Right cardiac atrium (tissue), 5 donors: Measurements from ENCODE around the gene MRPL10. TPM values are rescaled to one million over a fixed set of nuclear protein-coding genes. Genes with fewer than 3 reads are reported as not detected.

Experiments used
- ATAC-seq, 2 donors: fragments of 200-7000 bp; cut with Tn5 transposase; one replicate each; pipeline versions ENCODE4 v1.8.0 to v1.9.1; 2020; ENCODE audit warnings: moderate library complexity in 2 of 2, mild to moderate bottlenecking in 1 of 2
- DNase-seq, 3 donors: peaks; one replicate each; pipeline ENCODE4 v3.0.0-alpha.2; 2020
- H3K27ac ChIP-seq: one replicate; pipeline ENCODE4 v1.5.1; 2013; ENCODE audit warnings: mild to moderate bottlenecking, low read length, control low read depth, moderate library complexity
- H3K27me3 ChIP-seq: one replicate; pipeline ENCODE4 v1.6.1; 2013; ENCODE audit not compliant: control insufficient read depth, insufficient read depth
- H3K4me1 ChIP-seq: one replicate; pipeline ENCODE4 v1.6.1; 2013; ENCODE audit warnings: low read length; ENCODE audit not compliant: control insufficient read depth, insufficient read depth
- H3K4me3 ChIP-seq: one replicate; pipeline ENCODE4 v1.5.1; 2013; ENCODE audit warnings: low read length, control low read depth
- H3K9me3 ChIP-seq: one replicate; pipeline ENCODE4 v1.6.1; 2013; ENCODE audit warnings: low read length; ENCODE audit not compliant: control insufficient read depth
- WGBS: extraction: QIAGEN DNeasy Blood & Tissue Kit; methylation state at CpG from one replicate; pipeline ENCODE4 v1.1.7; 2013; 5-methylcytosine and 5-hydroxymethylcytosine counted together
- intact Hi-C, 4 donors: fragments of 100-400 bp; cut with DNase I; formaldehyde crosslinking; loops; one replicate each; pipeline versions ENCODE4 v1.11.0 to v1.14.0; 2022 to 2023
- polyA plus RNA-seq: library from polyadenylated mRNA; stranded (reverse); fragments of 200-250 nt; gene quantifications from one replicate; pipeline ENCODE4 v1.2.3, GENCODE V29; 2013
- total RNA-seq, 4 donors: library from RNA; stranded (reverse); fragmentation: NEBNext Ultra II Directional; extraction: Animal tissue kit (Norgen Biotek cat#: 25700); gene quantifications; one replicate each; pipeline ENCODE4 v1.2.1, GENCODE V29; 2021
- donor health status: healthy with polysubstance abuse.
- donor health status: DM: no; HTN: yes; CAD: no.
- donor health status: DM: no; HTN: no; CAD: no.
- donor health status: DM: no; HTN: yes; CAD: no; lungs with severe emphysema.
- donor health status: DM: yes; HTN: yes; CAD: no.

Gene MRPL10
- total and polyA plus RNA-seq, 5 donors = 37.7 to 52.3 (median 47.5) TPM

DNA sequence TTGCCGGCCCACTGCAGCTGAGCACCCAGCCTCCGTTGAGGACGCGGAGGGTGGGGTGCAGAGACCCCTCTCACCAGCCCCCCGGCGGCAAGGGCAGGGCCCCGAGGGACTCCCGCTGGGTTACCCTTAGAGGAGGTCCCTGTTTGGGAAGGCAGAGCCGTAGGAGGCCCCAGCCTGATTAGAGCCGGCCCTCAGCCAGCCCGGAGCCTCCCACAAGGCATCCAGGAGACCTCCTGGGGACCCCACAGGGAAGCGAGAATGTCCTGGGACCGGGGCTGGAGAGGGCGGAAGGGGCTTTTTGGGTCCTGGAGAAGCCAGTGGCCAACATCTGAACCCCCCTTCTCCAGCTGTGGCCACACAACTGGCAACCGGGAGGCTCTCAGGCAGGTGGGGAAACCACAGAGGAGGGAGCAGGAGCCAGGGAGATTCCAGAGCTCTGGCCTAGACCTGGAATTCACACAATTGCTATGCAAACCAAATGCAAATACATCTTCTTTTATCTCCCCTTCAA lies 41.4 kb upstream of the MRPL10 start:
- H3K4me3 ChIP-seq = no peak overlapping the region
- intact Hi-C loops = no loop called here
- no peak for DNase-seq
- 32% methylated on average over 15 of the region's 15 CpGs for whole genome bisulfite sequencing
- H3K9me3 ChIP-seq = no peaks in the 10 kb centered on the region
- no peak overlapping the region for H3K27ac ChIP-seq
- H3K4me1 ChIP-seq = no peaks in the 10 kb centered on the region
- peak in 1 of 2 donors; percentile 31 for ATAC-seq
- no peaks in the 10 kb centered on the region for H3K27me3 ChIP-seq

DNA sequence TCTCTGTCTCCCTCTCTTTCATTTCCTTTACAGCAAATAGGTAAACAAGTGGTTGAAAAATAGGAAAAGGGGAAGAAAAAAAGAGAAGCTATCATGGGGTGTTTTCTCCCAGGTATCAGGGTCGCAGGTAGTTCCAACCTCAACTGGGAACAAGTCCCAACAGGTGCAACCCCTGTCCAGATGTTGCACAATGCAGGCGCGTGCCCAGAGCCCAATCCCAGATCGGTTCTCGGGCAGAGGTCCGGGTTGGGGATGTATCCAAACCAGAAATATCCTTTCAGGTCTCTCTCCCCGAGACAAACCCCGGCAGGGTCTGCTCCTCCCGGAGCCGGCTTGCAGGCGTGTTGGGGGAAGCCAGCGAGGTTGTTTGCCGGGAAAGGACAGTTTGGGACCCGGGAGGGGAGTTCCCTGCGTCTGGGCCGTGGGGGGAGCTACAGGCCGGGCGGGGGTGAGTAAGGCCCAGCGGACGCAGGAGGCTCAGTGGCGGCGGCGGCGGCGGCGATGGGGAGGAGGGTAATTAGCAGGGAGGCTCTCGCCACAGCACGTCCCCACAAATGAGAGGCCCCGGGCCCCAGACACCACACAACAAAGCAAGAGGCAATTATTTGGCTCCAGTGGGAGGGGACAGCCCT lies 40.8 kb upstream of the MRPL10 start:
- H3K27ac ChIP-seq = no peak overlapping the region
- DNase-seq (no peak), ATAC-seq (no peak)
- WGBS = 30% methylated on average over 29 of the region's 29 CpGs
- H3K4me1 ChIP-seq = no peaks in the 10 kb centered on the region
- intact Hi-C loops = no loop called here
- H3K9me3 ChIP-seq = no peaks in the 10 kb centered on the region
- no peak overlapping the region for H3K4me3 ChIP-seq
- H3K27me3 ChIP-seq = no peaks in the 10 kb centered on the region

DNA sequence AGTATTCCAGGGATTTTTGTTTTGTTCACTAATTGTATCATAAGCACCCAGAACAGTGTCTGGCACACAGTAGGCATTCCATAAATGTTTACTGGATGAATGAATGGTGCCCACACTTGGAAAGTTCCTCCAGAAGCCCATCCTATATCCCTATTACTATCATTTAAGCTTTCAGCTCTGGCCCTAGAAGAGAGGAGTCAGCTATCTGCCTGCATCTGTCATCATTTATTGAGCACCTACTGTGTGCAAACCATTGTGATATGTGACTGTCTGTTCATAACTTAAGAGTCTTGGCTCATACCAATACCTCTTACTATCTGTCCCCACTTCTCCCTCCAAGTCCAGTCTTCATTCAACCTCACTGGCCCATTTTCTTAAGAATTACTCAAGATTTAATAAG lies 39.7 kb upstream of the MRPL10 start:
- Histone ChIP-seq H3K27ac (no peak overlapping the region), H3K9me3 (no peaks in the 10 kb centered on the region), H3K27me3 (no peaks in the 10 kb centered on the region), H3K4me1 (no peaks in the 10 kb centered on the region), H3K4me3 (no peak overlapping the region)
- intact Hi-C loops = no loop called here
- DNase-seq (no peak), ATAC-seq (no peak)

DNA sequence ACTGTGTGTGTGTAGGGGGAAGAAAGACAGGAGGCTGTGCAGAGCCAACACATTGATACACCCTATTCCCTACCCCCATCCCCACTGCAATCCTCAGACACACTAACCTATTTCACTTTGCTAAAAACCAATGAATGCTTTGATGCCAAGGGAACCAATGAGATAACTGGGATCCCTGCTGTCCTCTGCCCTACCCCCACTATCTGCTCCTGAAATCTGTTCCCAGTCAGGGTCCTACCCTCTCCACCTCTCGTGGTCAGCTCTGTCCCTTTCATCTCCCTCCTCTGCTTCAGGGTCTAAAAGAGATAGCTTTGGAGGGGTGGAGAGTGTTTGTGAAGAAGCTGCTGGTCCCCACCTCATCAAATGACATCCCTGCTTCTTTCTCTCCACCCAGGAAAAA lies 38.7 kb upstream of the MRPL10 start:
- intact Hi-C loops = no loop called here
- no peaks in the 10 kb centered on the region for H3K27me3 ChIP-seq
- 35% methylated on average over 1 of the region's 1 CpG for WGBS

DNA sequence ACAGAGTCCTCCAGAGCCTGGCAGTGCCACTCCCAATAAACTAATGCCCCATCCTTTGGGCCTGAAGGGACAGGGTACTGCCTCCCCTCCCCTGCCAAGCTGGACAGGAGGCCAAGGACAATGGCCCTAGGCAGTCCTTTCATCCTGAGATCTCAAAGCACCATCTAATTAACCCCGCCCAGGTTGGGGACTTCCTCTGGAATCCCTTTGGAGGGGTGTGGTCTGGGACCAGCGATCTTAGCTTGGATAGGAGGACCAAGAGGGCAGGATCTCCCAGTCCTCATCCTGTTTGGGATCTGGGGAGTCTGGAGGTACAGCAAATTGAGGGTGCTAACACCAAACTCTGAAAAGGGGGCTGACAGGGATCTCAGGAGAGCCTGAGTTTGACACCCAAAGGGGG lies 37.8 kb upstream of the MRPL10 start:
- Histone ChIP-seq H3K4me1 (no peaks in the 10 kb centered on the region), H3K4me3 (no peak overlapping the region), H3K27ac (no peak overlapping the region), H3K27me3 (no peaks in the 10 kb centered on the region), H3K9me3 (no peaks in the 10 kb centered on the region)
- intact Hi-C loops = no loop called here
- 48% methylated on average over 2 of the region's 2 CpGs for WGBS
- DNase-seq = no peak
- ATAC-seq = no peak

More for the DNA sequence above, 38.7 kb upstream of the MRPL10 start:
- Histone ChIP-seq H3K4me3 (no peak overlapping the region), H3K4me1 (no peaks in the 10 kb centered on the region), H3K9me3 (no peaks in the 10 kb centered on the region), H3K27ac (no peak overlapping the region)
- no peak for ATAC-seq
- DNase-seq = no peak

DNA sequence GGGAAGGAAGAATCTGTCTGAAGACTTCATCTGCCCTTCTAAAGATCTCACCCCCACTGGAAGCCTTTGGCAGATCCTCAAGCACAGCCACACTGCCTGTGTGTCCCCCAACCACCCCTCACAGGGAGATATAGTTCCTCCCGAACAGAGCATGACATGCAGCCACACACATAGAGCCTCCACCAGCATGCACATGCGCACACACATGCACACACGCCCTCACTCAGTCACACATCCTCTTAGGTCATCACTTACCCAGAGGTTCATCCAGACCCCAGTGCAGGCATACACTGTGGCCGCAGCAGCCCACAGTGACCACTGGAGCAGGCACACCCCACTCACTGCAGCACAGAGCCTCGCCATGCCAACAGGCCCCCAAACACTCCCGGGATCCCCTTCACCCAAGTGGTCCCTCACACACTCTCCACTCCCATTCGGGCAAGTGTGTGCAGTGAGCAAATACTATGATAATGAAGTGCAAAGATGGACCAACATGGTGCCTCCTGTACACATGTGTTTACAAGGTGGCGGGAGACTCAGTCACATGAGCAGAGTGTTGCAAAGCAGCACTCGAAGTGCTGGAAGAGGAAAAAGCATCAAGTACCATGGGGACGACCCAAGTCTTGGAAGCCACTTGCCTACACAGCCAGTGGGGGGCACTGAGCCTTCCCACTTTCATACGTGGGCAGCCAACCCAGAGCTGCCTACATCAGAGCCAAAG lies 36.6 kb upstream of the MRPL10 start:
- H3K27ac ChIP-seq = no peak overlapping the region
- no peaks in the 10 kb centered on the region for H3K9me3 ChIP-seq
- H3K4me1 ChIP-seq = no peaks in the 10 kb centered on the region
- 82% methylated on average over 11 of the region's 11 CpGs for WGBS
- H3K27me3 ChIP-seq = no peaks in the 10 kb centered on the region
- DNase-seq (no peak), ATAC-seq (no peak)
- H3K4me3 ChIP-seq = no peak overlapping the region
- intact Hi-C loops = no loop called here

DNA sequence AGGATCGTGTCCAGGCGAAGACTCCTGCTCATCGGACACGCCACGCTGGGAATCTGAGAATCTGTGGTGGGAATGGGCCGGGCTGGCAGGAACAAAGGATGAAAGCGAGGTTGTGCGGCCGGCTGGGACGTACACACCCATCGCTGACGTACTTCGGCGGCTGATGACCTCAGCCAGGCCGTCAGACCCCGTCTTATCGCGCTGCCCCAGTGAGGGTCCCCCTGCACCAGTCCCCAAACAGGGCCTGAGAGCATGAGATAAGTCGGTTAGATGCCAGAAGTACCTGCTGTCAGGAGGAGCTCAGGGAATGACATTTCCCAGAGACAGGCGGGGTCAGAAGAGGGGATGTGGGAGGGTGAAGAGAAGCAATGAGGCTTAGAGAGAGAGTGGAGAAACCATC lies 35.6 kb upstream of the MRPL10 start:
- DNase-seq = peak in 1 of 3 donors; percentile 72

DNA sequence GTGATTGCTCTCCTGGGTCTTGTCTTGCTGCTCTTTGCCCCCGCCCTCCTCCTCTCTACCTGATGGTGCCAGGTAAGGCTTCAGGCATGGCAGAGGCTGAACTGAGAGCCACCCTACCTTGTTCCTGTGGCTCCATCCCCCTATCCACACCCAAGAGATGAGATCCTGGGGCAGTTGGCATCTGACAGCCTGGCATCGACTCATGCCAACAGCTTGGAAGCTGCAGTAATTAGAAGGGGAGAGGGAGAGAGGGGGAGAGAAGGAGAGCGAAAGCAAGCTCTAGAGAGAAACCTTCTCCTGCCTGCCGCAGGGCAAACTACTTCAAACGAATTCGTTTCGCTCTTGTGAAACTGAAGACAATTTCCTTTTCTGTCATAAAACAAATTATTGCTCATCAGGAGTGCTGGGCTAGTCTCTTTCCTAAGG lies 33.5 kb upstream of the MRPL10 start:
- no peaks in the 10 kb centered on the region for H3K27me3 ChIP-seq
- intact Hi-C loops = no loop called here
- no peaks in the 10 kb centered on the region for H3K4me1 ChIP-seq
- DNase-seq = no peak
- H3K4me3 ChIP-seq = no peak overlapping the region
- no peaks in the 10 kb centered on the region for H3K9me3 ChIP-seq
- no peak for ATAC-seq
- H3K27ac ChIP-seq = no peak overlapping the region
- 63% methylated on average over 7 of the region's 7 CpGs for WGBS

More for the DNA sequence above, 35.6 kb upstream of the MRPL10 start:
- Histone ChIP-seq H3K4me3 (no peak overlapping the region), H3K4me1 (no peaks in the 10 kb centered on the region), H3K9me3 (no peaks in the 10 kb centered on the region), H3K27ac (no peak overlapping the region), H3K27me3 (no peaks in the 10 kb centered on the region)
- intact Hi-C loops = no loop called here
- ATAC-seq = peak in 1 of 2 donors; percentile 86
- 39% methylated on average over 20 of the region's 20 CpGs for WGBS

DNA sequence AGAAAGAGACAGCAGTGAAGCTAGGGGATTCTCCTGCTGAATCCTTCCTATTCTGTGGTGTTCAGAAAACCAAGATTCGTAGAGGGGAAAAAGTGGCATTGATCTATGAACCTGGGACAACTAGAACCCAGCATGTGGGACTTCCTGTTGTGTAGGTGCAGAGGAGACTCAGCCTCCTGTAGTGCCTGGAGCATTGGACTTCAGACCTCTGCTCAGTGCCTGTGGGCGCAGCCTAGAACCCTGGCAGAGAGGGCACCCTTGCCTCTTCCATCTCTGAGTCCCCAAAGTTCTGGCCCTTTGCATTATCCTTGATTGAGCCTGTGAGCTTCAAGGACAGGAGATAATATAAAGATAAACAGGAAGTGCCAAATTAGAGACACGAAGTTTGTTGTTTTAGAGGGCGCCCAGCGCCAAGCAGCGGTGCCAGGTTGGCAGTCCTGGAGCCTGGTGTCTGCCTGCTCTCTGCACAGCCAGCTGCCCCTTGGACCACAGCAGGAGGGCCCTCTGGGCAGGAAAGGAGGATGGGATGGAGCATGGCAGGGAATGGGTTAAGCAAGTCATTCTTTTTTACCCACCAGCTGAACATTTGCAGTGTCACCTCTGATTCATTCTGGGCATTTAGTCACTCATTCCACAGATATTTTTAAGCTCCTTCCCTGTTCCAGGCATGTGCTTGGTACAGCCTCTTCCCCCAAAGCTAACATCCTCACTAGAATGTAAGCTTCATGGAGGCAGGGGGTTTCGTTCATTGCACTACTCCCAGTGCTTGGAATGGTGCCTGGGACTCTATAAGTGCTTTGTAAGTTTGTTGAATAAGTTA lies 31.5 kb upstream of the MRPL10 start:
- 73% methylated on average over 7 of the region's 7 CpGs for WGBS
- Histone ChIP-seq H3K27ac (no peak overlapping the region), H3K27me3 (no peaks in the 10 kb centered on the region), H3K9me3 (no peaks in the 10 kb centered on the region), H3K4me1 (no peaks in the 10 kb centered on the region), H3K4me3 (no peak overlapping the region)
- ATAC-seq = no peak
- intact Hi-C loops = no loop called here
- no peak for DNase-seq

DNA sequence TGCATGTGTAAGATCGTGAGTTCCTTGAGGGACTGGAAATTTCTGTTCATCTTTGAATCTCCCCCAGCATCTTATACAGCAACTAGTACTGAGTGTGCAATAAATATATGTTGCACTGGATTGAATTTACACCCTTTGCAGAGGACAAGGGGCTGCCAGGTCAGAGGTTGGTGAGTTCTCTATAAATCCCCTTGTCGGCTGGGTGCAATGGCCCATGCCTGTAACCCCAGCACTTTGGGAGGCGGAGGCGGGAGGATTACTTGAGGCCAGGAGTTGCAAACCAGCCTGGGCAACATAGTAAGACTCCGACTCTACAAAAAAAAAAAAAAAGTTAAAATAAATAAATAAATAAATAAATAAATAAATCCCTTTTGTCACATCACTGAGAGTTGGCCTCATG lies 29.0 kb upstream of the MRPL10 start:
- DNase-seq (no peak), ATAC-seq (no peak)
- WGBS = 89% methylated on average over 5 of the region's 5 CpGs
- Histone ChIP-seq H3K27ac (no peak overlapping the region), H3K9me3 (no peaks in the 10 kb centered on the region), H3K27me3 (no peaks in the 10 kb centered on the region), H3K4me3 (no peak overlapping the region), H3K4me1 (no peaks in the 10 kb centered on the region)
- intact Hi-C loops = no loop called here
